Gastroesophageal sphincter (tissue), 3 donors: ENCODE results near the gene ZNF182.

Experiments used
- POLR2AphosphoS5 ChIP-seq: sonication (generic); formaldehyde crosslinking; IDR thresholded peaks from one replicate; pipeline ENCODE4 v1.6.1; 2017; ENCODE audit warnings: antibody characterized with exemption
- TF ChIP-seq, protein P1 (sequence below), 4 experiments: fragments of 200-600 bp in 2 of 4; fragments of 450-650 bp in 2 of 4; sonication (generic) in 1 of 4; IDR thresholded peaks; one replicate each; pipeline ENCODE4 v1.5.1; 2017 to 2019; ENCODE audit warnings: antibody characterized with exemption in 4 of 4, mild to moderate bottlenecking in 2 of 4, moderate library complexity in 2 of 4

- TF ChIP-seq POLR2AphosphoS5: no peak
- TF ChIP-seq, protein P1, sequence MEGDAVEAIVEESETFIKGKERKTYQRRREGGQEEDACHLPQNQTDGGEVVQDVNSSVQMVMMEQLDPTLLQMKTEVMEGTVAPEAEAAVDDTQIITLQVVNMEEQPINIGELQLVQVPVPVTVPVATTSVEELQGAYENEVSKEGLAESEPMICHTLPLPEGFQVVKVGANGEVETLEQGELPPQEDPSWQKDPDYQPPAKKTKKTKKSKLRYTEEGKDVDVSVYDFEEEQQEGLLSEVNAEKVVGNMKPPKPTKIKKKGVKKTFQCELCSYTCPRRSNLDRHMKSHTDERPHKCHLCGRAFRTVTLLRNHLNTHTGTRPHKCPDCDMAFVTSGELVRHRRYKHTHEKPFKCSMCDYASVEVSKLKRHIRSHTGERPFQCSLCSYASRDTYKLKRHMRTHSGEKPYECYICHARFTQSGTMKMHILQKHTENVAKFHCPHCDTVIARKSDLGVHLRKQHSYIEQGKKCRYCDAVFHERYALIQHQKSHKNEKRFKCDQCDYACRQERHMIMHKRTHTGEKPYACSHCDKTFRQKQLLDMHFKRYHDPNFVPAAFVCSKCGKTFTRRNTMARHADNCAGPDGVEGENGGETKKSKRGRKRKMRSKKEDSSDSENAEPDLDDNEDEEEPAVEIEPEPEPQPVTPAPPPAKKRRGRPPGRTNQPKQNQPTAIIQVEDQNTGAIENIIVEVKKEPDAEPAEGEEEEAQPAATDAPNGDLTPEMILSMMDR (IDR thresholded peaks at IDR 0.05): no peak
These were observed 67.4 kb downstream of the ZNF182 start for GRCh38 chrX:47936224-47936939.
